HepG2 (cell line): ENCODE measurements around the gene TRMT1. TPM values are rescaled to one million over a fixed set of nuclear protein-coding genes. Genes with fewer than 3 reads are reported as not detected.

ENCODE experiments used
- ATAD3A ChIP-seq: sonication (generic); formaldehyde crosslinking; IDR thresholded peaks from 2 replicates; pipeline ENCODE4 v1.4.0; 2020; ENCODE audit warnings: missing genetic modification reagents
- ATF7-NPFF ChIP-seq: sonication (generic); formaldehyde crosslinking; IDR thresholded peaks from 2 replicates; pipeline ENCODE4 v1.8.1; 2023; ENCODE audit warnings: mild to moderate bottlenecking, low read depth, missing genetic modification reagents, moderate library complexity
- BHLHE40 ChIP-seq: IDR thresholded peaks from 2 replicates; pipeline ENCODE4 v1.6.1; 2011; ENCODE audit warnings: low read length, improper control_type of control experiment
- BORCS8-MEF2B ChIP-seq: sonication (generic); formaldehyde crosslinking; IDR thresholded peaks from 2 replicates; pipeline ENCODE4 v1.8.0; 2022; ENCODE audit warnings: mild to moderate bottlenecking, missing genetic modification reagents
- FOXA3 ChIP-seq: IDR thresholded peaks from 2 replicates; pipeline ENCODE4 v1.6.1; 2016; ENCODE audit warnings: missing genetic modification reagents, missing compliant biosample characterization
- FOXP1 ChIP-seq, 2 experiments: fragments of 450-650 bp in 1 of 2; IDR thresholded peaks; 2 replicates each; pipeline ENCODE4 v1.6.1; 2017 to 2018; ENCODE audit warnings: antibody characterized with exemption in 1 of 2
- HMG20A ChIP-seq: IDR thresholded peaks from 2 replicates; pipeline ENCODE4 v1.6.1; 2016; ENCODE audit warnings: borderline replicate concordance
- KAT2B ChIP-seq: fragments of 150-350 bp; IDR thresholded peaks from 2 replicates; pipeline ENCODE4 v1.6.1; 2014; ENCODE audit warnings: low read depth, low read length, borderline replicate concordance
- KAT8 ChIP-seq: IDR thresholded peaks from 2 replicates; pipeline ENCODE4 v1.6.1; 2016; ENCODE audit warnings: missing genetic modification reagents, missing compliant biosample characterization
- KDM2A ChIP-seq: sonication (generic); formaldehyde crosslinking; IDR thresholded peaks from 2 replicates; pipeline ENCODE4 v1.4.0; 2020; ENCODE audit warnings: low read depth, missing genetic modification reagents, borderline replicate concordance
- KMT2A ChIP-seq: sonication (generic); formaldehyde crosslinking; IDR thresholded peaks from 2 replicates; pipeline ENCODE4 v1.4.0; 2020; ENCODE audit warnings: missing genetic modification reagents
- KMT2B ChIP-seq: IDR thresholded peaks from 2 replicates; pipeline ENCODE4 v1.6.1; 2016; ENCODE audit warnings: missing genetic modification reagents, missing compliant biosample characterization
- NCOA5 ChIP-seq: sonication (generic); formaldehyde crosslinking; IDR thresholded peaks from 2 replicates; pipeline ENCODE4 v1.4.0; 2020; ENCODE audit warnings: missing genetic modification reagents
- NR2F6 ChIP-seq, 2 experiments: IDR thresholded peaks; 2 replicates each; pipeline ENCODE4 v1.6.1; 2016; ENCODE audit warnings: antibody characterized with exemption in 1 of 2, mild to moderate bottlenecking in 1 of 2
- POLR2AphosphoS5 ChIP-seq: IDR thresholded peaks from 2 replicates; pipeline ENCODE4 v1.6.1; 2012; ENCODE audit warnings: low read depth, low read length
- SMYD3 ChIP-seq: sonication (generic); formaldehyde crosslinking; IDR thresholded peaks from 2 replicates; pipeline ENCODE4 v1.8.1; 2023; ENCODE audit warnings: mild to moderate bottlenecking, missing genetic modification reagents
- ZEB1 ChIP-seq: IDR thresholded peaks from 2 replicates; pipeline ENCODE4 v1.6.1; 2012; ENCODE audit warnings: mild to moderate bottlenecking, low read depth, inconsistent platforms; ENCODE audit not compliant: insufficient replicate concordance
- ZFP62 ChIP-seq: sonication (generic); formaldehyde crosslinking; IDR thresholded peaks from 2 replicates; pipeline ENCODE4 v1.4.0; 2020; ENCODE audit warnings: missing genetic modification reagents
- ZKSCAN5 ChIP-seq: sonication (generic); formaldehyde crosslinking; IDR thresholded peaks from 2 replicates; pipeline ENCODE4 v1.5.1; 2020; ENCODE audit warnings: mild to moderate bottlenecking, missing genetic modification reagents
- ZNF224 ChIP-seq: sonication (generic); formaldehyde crosslinking; IDR thresholded peaks from 2 replicates; pipeline ENCODE4 v1.5.0; 2020; ENCODE audit warnings: mild to moderate bottlenecking, missing genetic modification reagents
- ZNF431 ChIP-seq: sonication (generic); formaldehyde crosslinking; IDR thresholded peaks from 2 replicates; pipeline ENCODE4 v1.9.0; 2022; ENCODE audit warnings: missing genetic modification reagents, low read depth, mild to moderate bottlenecking, borderline replicate concordance
- ZNF451 ChIP-seq: sonication (generic); formaldehyde crosslinking; IDR thresholded peaks from 2 replicates; pipeline ENCODE4 v1.5.0; 2020; ENCODE audit warnings: mild to moderate bottlenecking, missing genetic modification reagents
- ZNF605 ChIP-seq: sonication (generic); formaldehyde crosslinking; IDR thresholded peaks from 2 replicates; pipeline ENCODE4 v1.8.0; 2022; ENCODE audit warnings: mild to moderate bottlenecking, missing genetic modification reagents
- ZNF747 ChIP-seq: sonication (generic); formaldehyde crosslinking; IDR thresholded peaks from 2 replicates; pipeline ENCODE4 v1.8.1; 2023; ENCODE audit warnings: missing genetic modification reagents, mild to moderate bottlenecking, borderline replicate concordance
- ZNF790 ChIP-seq: sonication (generic); formaldehyde crosslinking; IDR thresholded peaks from 2 replicates; pipeline ENCODE4 v1.8.0; 2022; ENCODE audit warnings: missing genetic modification reagents, mild to moderate bottlenecking, borderline replicate concordance
- polyA plus RNA-seq, 8 experiments: library from polyadenylated mRNA; depleted of rRNA in 3 of 8; stranded (reverse) in 7 of 8; unstranded in 1 of 8; fragments of >200 nt; fragmentation: Illumina TruSeq in 4 of 8; extraction: Trizol in 4 of 8; gene quantifications; 2 replicates each; pipeline versions ENCODE4 v1.2.1 to v1.2.3, GENCODE V29; 2011 to 2016; ENCODE audit warnings: low read depth in 4 of 8, missing spikeins in 1 of 8, mixed read lengths in 1 of 8; ENCODE audit not compliant: insufficient read depth in 1 of 8
- total RNA-seq, 5 experiments: library from RNA; depleted of rRNA; stranded (reverse); fragments of >200 nt; fragmentation: Illumina TruSeq; extraction: Trizol; gene quantifications; 2 replicates each; pipeline ENCODE4 v1.2.3, GENCODE V29; 2016; ENCODE audit warnings: low read depth in 1 of 5
- TF ChIP-seq, protein P1 (sequence below): sonication (generic); IDR thresholded peaks from 2 replicates; pipeline ENCODE4 v1.6.1; 2016; ENCODE audit warnings: low read depth, borderline replicate concordance
- TF ChIP-seq, protein P2 (sequence below): sonication (generic); formaldehyde crosslinking; IDR thresholded peaks from 2 replicates; pipeline ENCODE4 v1.4.0; 2020; ENCODE audit warnings: missing genetic modification reagents
- TF ChIP-seq, protein P3 (sequence below): sonication (generic); formaldehyde crosslinking; IDR thresholded peaks from 2 replicates; pipeline ENCODE4 v1.4.0; 2020; ENCODE audit warnings: missing genetic modification reagents

The TRMT1 gene
- total and polyA plus RNA-seq, 2 of the 13 experiments (the other 11 are each of a cell fraction or from before 2014, with no cell fraction given) = 35.5 to 44.1 TPM

DNA sequence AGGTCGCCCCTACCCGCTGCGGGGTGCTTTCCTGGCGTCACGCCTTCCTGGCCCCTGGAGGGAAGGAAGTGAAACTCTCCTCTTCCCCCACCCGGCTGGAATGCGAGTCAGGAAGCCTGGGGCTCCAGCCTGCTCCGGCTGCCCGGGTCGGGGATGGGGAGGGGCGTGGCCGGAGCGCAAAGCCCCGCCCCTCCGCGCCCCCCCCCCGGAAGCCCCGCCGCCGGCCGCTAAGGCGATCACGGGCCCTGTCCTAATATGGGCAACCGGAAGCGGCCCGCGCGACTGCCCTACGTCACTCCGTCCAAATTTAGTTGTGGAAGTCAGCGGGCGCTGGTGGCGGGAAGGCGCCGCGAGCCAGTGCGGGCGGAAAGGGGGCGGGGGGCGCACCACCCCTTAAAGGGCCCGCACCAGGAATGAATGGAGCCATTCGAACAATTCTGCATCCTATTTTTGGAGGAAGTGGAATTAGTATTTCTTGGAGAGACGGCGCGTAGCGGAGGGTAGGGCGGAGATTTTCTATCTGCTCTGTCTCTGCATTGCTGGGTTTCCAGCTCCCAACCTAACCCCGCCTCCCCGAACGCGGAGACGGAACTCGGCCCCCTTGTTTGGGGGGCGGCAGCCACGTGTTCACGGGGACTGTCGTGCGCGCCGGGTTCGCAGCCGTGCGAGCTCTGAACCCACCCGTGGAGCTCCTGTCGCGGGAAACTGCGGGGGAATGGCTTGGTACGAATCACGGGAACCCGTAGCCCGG, 35.2 kb upstream of the TRMT1 start (continued):
- TF ChIP-seq KAT2B = no peak
- peak; percentile 10; the same call in 1 of the 2 replicates for TF ChIP-seq BORCS8-MEF2B (CRISPR knock-in tag)
- no peak for TF ChIP-seq ZNF224 (CRISPR knock-in tag)
- TF ChIP-seq ATAD3A (CRISPR knock-in tag) = no peak
- peak; percentile 58; the same call in 1 of the 2 replicates for TF ChIP-seq ZNF451 (CRISPR knock-in tag)
- TF ChIP-seq ZNF605 (CRISPR knock-in tag) = peak; percentile 7; the same call in 1 of the 2 replicates
- TF ChIP-seq POLR2AphosphoS5 = peak; percentile 93
- no peak for TF ChIP-seq ZNF790 (CRISPR knock-in tag)
- 0 out of 2 replicates have a peak, but pooled peaks have one; percentile 22 for TF ChIP-seq KMT2A (CRISPR knock-in tag)
- TF ChIP-seq, protein P1, sequence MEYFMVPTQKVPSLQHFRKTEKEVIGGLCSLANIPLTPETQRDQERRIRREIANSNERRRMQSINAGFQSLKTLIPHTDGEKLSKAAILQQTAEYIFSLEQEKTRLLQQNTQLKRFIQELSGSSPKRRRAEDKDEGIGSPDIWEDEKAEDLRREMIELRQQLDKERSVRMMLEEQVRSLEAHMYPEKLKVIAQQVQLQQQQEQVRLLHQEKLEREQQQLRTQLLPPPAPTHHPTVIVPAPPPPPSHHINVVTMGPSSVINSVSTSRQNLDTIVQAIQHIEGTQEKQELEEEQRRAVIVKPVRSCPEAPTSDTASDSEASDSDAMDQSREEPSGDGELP = peak; percentile 8; the same call in 1 of the 2 replicates
- TF ChIP-seq FOXP1 (IDR thresholded peaks at IDR 0.05) = no peak
- no peak for TF ChIP-seq FOXP1 (CRISPR knock-in tag; IDR thresholded peaks at IDR 0.05)
- TF ChIP-seq ZFP62 (CRISPR knock-in tag) = no peak
- TF ChIP-seq ZNF747 (CRISPR knock-in tag) = no peak
- TF ChIP-seq NCOA5 = no peak
- peak; percentile 78 for TF ChIP-seq KDM2A (CRISPR knock-in tag)
- peak; percentile 37; the same call in 1 of the 2 replicates for TF ChIP-seq BHLHE40
- peak; percentile 29; the same call in 1 of the 2 replicates for TF ChIP-seq KMT2B (CRISPR knock-in tag)
- peak; percentile 27; the same call in 1 of the 2 replicates for TF ChIP-seq HMG20A (CRISPR knock-in tag)
- TF ChIP-seq, protein P2, sequence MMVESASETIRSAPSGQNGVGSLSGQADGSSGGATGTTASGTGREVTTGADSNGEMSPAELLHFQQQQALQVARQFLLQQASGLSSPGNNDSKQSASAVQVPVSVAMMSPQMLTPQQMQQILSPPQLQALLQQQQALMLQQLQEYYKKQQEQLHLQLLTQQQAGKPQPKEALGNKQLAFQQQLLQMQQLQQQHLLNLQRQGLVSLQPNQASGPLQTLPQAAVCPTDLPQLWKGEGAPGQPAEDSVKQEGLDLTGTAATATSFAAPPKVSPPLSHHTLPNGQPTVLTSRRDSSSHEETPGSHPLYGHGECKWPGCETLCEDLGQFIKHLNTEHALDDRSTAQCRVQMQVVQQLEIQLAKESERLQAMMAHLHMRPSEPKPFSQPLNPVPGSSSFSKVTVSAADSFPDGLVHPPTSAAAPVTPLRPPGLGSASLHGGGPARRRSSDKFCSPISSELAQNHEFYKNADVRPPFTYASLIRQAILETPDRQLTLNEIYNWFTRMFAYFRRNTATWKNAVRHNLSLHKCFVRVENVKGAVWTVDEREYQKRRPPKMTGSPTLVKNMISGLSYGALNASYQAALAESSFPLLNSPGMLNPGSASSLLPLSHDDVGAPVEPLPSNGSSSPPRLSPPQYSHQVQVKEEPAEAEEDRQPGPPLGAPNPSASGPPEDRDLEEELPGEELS (CRISPR knock-in tag) = peak; percentile 54
- TF ChIP-seq ZNF431 (CRISPR knock-in tag) = peak; percentile 71; the same call in 1 of the 2 replicates
- TF ChIP-seq FOXA3 (CRISPR knock-in tag) = peak; percentile 37; the same call in 1 of the 2 replicates
- peak; percentile 56 for TF ChIP-seq KAT8 (CRISPR knock-in tag)
- TF ChIP-seq ZEB1 = peak; percentile 39
- TF ChIP-seq SMYD3 (CRISPR knock-in tag) = 0 out of 2 replicates have a peak, but pooled peaks have one; percentile 34
- no peak for TF ChIP-seq NR2F6 (IDR thresholded peaks at IDR 0.05)
- peak; percentile 59; the same call in 1 of the 2 replicates for TF ChIP-seq NR2F6 (CRISPR knock-in tag; IDR thresholded peaks at IDR 0.05)
- no peak for TF ChIP-seq ZKSCAN5 (CRISPR knock-in tag)
- TF ChIP-seq, protein P3, sequence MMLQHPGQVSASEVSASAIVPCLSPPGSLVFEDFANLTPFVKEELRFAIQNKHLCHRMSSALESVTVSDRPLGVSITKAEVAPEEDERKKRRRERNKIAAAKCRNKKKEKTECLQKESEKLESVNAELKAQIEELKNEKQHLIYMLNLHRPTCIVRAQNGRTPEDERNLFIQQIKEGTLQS = peak; percentile 15; the same call in 1 of the 2 replicates
- no peak for TF ChIP-seq ATF7-NPFF
